SH-SY5Y (cell line): ENCODE results near the gene LAPTM5.

Experiments
- GATA2 ChIP-seq: IDR thresholded peaks from 2 replicates; pipeline ENCODE4 v1.6.1; 2011; ENCODE audit warnings: mild to moderate bottlenecking, low read depth, low read length
- GATA3 ChIP-seq: IDR thresholded peaks from 2 replicates; pipeline ENCODE4 v1.6.1; 2011; ENCODE audit warnings: low read depth, mild to moderate bottlenecking, low read length, moderate library complexity

DNA sequence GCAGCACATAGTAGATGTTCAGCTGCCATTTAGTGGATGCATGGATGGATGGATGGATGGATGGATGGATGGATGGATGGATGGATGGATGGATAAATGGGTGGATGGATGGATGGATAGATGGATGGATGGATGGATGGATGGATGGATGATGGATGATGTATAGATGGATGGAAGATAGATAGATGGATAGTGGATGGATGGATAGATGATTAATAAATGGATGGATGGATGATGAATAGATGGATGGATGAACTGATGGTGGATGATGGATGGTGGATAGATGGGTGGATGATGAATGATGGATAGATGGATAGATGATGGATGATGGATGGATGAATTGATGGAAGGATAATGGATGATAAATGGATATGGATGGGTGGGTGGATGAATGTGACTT, 54.8 kb downstream of the LAPTM5 start:
- no peak for TF ChIP-seq GATA2
- no peak for TF ChIP-seq GATA3
